HCT116 (cell line): ENCODE measurements around the gene AVL9.
"Not testable (repeated sequence)": the region's sequence is repeated elsewhere in the genome, so short reads cannot be mapped to it uniquely, and the experiment has no call there.

Source experiments
- ATF3 ChIP-seq: IDR thresholded peaks from 2 replicates; pipeline ENCODE4 v1.6.1; 2012
- EZH2phosphoT487 ChIP-seq: fragments of 200-600 bp; IDR thresholded peaks from 2 replicates; pipeline ENCODE4 v1.6.1; 2018; ENCODE audit warnings: antibody characterized with exemption, borderline replicate concordance
- MAX ChIP-seq: IDR thresholded peaks from 2 replicates; pipeline ENCODE4 v1.6.1; 2012
- POLR2A ChIP-seq: IDR thresholded peaks from 2 replicates; pipeline ENCODE4 v1.7.0; 2011; ENCODE audit warnings: borderline replicate concordance; ENCODE audit not compliant: insufficient read depth, insufficient read length; ENCODE audit errors: extremely low read depth
- SP1 ChIP-seq: IDR thresholded peaks from 2 replicates; pipeline ENCODE4 v1.6.1; 2012; ENCODE audit warnings: low read depth
- SRF ChIP-seq: IDR thresholded peaks from 2 replicates; pipeline ENCODE4 v1.6.1; 2012; ENCODE audit warnings: low read depth
- TCF7L2 ChIP-seq: IDR thresholded peaks from 2 replicates; pipeline ENCODE4 v1.7.0; 2011; ENCODE audit warnings: borderline replicate concordance, inconsistent platforms; ENCODE audit not compliant: insufficient read depth, insufficient read length; ENCODE audit errors: extremely low read depth
- TF ChIP-seq, protein P1 (sequence below), 3 experiments: fragments of 200-600 bp in 1 of 3; sonication (generic) in 1 of 3; IDR thresholded peaks in 2 of 3; conservative IDR thresholded peaks in 1 of 3; 2 replicates each; pipeline ENCODE4 v1.5.1; 2012 to 2017; ENCODE audit warnings: low read depth in 2 of 3, low read length in 2 of 3, antibody characterized with exemption in 1 of 3, borderline replicate concordance in 1 of 3, control low read depth in 1 of 3, mild to moderate bottlenecking in 1 of 3, mixed read lengths in 1 of 3, mixed run types in 1 of 3, moderate library complexity in 1 of 3; ENCODE audit not compliant: insufficient read depth in 1 of 3

DNA sequence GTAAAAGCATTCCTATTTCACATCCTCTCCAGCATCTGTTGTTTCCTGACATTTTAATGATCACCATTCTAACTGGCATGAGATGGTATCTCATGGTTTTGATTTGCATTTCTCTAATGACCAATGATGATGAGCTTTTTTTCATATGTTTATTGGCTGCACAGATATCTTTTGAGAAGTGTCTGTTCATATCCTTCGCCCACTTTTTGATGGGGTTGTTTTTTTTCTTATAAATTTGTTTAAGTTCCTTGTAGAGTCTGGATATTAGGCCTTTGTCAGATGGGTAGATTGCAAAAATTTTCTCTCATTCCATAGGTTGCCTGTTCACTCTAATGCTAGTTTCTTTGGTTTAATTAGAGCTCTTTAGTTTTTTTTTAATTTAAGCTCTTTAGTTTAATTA is 4.9 kb downstream of the AVL9 start:
- TF ChIP-seq POLR2A, EZH2phosphoT487, TCF7L2, ATF3, MAX, SP1, SRF: not testable (repeated sequence)
- TF ChIP-seq, protein P1, sequence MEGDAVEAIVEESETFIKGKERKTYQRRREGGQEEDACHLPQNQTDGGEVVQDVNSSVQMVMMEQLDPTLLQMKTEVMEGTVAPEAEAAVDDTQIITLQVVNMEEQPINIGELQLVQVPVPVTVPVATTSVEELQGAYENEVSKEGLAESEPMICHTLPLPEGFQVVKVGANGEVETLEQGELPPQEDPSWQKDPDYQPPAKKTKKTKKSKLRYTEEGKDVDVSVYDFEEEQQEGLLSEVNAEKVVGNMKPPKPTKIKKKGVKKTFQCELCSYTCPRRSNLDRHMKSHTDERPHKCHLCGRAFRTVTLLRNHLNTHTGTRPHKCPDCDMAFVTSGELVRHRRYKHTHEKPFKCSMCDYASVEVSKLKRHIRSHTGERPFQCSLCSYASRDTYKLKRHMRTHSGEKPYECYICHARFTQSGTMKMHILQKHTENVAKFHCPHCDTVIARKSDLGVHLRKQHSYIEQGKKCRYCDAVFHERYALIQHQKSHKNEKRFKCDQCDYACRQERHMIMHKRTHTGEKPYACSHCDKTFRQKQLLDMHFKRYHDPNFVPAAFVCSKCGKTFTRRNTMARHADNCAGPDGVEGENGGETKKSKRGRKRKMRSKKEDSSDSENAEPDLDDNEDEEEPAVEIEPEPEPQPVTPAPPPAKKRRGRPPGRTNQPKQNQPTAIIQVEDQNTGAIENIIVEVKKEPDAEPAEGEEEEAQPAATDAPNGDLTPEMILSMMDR (IDR thresholded peaks at IDR 0.05 in 2 of 3, conservative IDR thresholded peaks at IDR 0.05 in 1 of 3; ENCODE audit: borderline replicate concordance in 1 of 3, insufficient read depth in 1 of 3, low read depth in 2 of 3, low read length in 2 of 3): not testable (repeated sequence)
